Muscle layer of duodenum (tissue), 2 donors: ENCODE data around the gene RELA.

ENCODE experiments used
- H3K27ac ChIP-seq: one replicate; pipeline ENCODE4 v1.7.0; 2013; ENCODE audit warnings: mild to moderate bottlenecking, low read length
- H3K27me3 ChIP-seq: one replicate; pipeline ENCODE4 v1.7.0; 2013; ENCODE audit warnings: low read depth, mild to moderate bottlenecking, control low read depth, low read length
- H3K36me3 ChIP-seq, 2 donors: one replicate each; pipeline ENCODE4 v1.7.0; 2013; ENCODE audit warnings: low read length in 2 of 2, control low read depth in 1 of 2, mild to moderate bottlenecking in 1 of 2; ENCODE audit not compliant: insufficient read depth in 2 of 2, control insufficient read depth in 1 of 2
- H3K4me1 ChIP-seq, 2 donors: one replicate each; pipeline ENCODE4 v1.7.0; 2013; ENCODE audit warnings: low read length in 2 of 2, mild to moderate bottlenecking in 2 of 2, control low read depth in 1 of 2, moderate library complexity in 1 of 2; ENCODE audit not compliant: insufficient read depth in 2 of 2, control insufficient read depth in 1 of 2
- H3K4me3 ChIP-seq, 2 donors: one replicate each; pipeline ENCODE4 v1.7.0; 2013; ENCODE audit warnings: low read length in 2 of 2, low read depth in 1 of 2, mild to moderate bottlenecking in 1 of 2
- H3K9me3 ChIP-seq, 2 donors: one replicate each; pipeline ENCODE4 v1.7.0; 2013; ENCODE audit warnings: low read length in 2 of 2, control low read depth in 1 of 2, mild to moderate bottlenecking in 1 of 2; ENCODE audit not compliant: control insufficient read depth in 1 of 2
- donor health status: healthy.

Gene RELA

GRCh38 chr11:65615950-65616574 is 46.7 kb downstream of the RELA start:
- H3K9me3 ChIP-seq = no peaks in the 10 kb centered on the region
- H3K4me3 ChIP-seq = peak overlapping the region; percentile 76 to 86
- peak overlapping the region; percentile 39 for H3K27ac ChIP-seq
- no peaks in the 10 kb centered on the region for H3K27me3 ChIP-seq
- H3K4me1 ChIP-seq = peaks cover 6 to 42% of the 10 kb centered on the region in 2 donors
- peaks cover 8 to 40% of the 10 kb centered on the region in 2 donors for H3K36me3 ChIP-seq

- Histone ChIP-seq H3K4me1 (peaks cover 11 to 49% of the 10 kb centered on the region in 2 donors), H3K9me3 (no peaks in the 10 kb centered on the region), H3K27me3 (no peaks in the 10 kb centered on the region), H3K4me3 (peak within 1 kb of the TSS; percentile 77 to 86), H3K27ac (peak within 1 kb of the TSS; percentile 86), H3K36me3 (peaks cover 8 to 38% of the 10 kb centered on the region in 2 donors)
Observed at GRCh38 chr11:65615229-65615949, 47.3 kb downstream of the RELA start, which contains the start of gene PCNX3. Gene PCNX3 (plus strand): TSS chr11:65615776. CDS start chr11:65616312, 536 bp downstream.

- Histone ChIP-seq H3K27ac (peak overlapping the region; percentile 86), H3K27me3 (no peaks in the 10 kb centered on the region), H3K4me1 (peaks cover 12 to 58% of the 10 kb centered on the region in 2 donors), H3K9me3 (no peaks in the 10 kb centered on the region), H3K4me3 (peak overlapping the region; percentile 77 to 85), H3K36me3 (peaks cover 10 to 19% of the 10 kb centered on the region in 2 donors)
Observed at GRCh38 chr11:65613091-65613928, 49.4 kb downstream of the RELA start.

GRCh38 chr11:65612691-65613090 is 50.0 kb downstream of the RELA start:
- Histone ChIP-seq H3K36me3 (peaks cover 5 to 19% of the 10 kb centered on the region in 2 donors), H3K27me3 (no peaks in the 10 kb centered on the region), H3K4me3 (peak overlapping the region; percentile 77 to 85), H3K4me1 (peaks cover 14 to 64% of the 10 kb centered on the region in 2 donors), H3K27ac (peak overlapping the region; percentile 71), H3K9me3 (no peaks in the 10 kb centered on the region)

GRCh38 chr11:65611758-65612603 is 50.7 kb downstream of the RELA start:
- peaks cover 12 to 64% of the 10 kb centered on the region in 2 donors for H3K4me1 ChIP-seq
- H3K36me3 ChIP-seq = peaks cover 5 to 15% of the 10 kb centered on the region in 2 donors

GRCh38 chr11:65611028-65611757 is 51.5 kb downstream of the RELA start:
- Histone ChIP-seq H3K4me3 (peak overlapping the region; percentile 77 to 85), H3K27me3 (no peaks in the 10 kb centered on the region), H3K4me1 (peaks cover 9 to 63% of the 10 kb centered on the region in 2 donors), H3K9me3 (no peaks in the 10 kb centered on the region), H3K27ac (peak overlapping the region; percentile 71), H3K36me3 (peaks cover 5 to 15% of the 10 kb centered on the region in 2 donors)

More at GRCh38 chr11:65611758-65612603, 50.7 kb downstream of the RELA start:
- H3K4me3 ChIP-seq = peak overlapping the region; percentile 77 to 85
- H3K9me3 ChIP-seq = no peaks in the 10 kb centered on the region
- H3K27ac ChIP-seq = peak overlapping the region; percentile 71
- no peaks in the 10 kb centered on the region for H3K27me3 ChIP-seq

- H3K4me3 ChIP-seq = peak overlapping the region; percentile 77 to 85
- H3K9me3 ChIP-seq = no peaks in the 10 kb centered on the region
- H3K27ac ChIP-seq = peak overlapping the region; percentile 71
- H3K4me1 ChIP-seq = peaks cover 9 to 64% of the 10 kb centered on the region in 2 donors
- H3K36me3 ChIP-seq = peaks cover 10 to 23% of the 10 kb centered on the region in 2 donors
- H3K27me3 ChIP-seq = no peaks in the 10 kb centered on the region
Observed at GRCh38 chr11:65610404-65610803, 52.3 kb downstream of the RELA start.

- H3K4me3 ChIP-seq = no peak overlapping the region
- H3K9me3 ChIP-seq = no peaks in the 10 kb centered on the region
- no peaks in the 10 kb centered on the region for H3K27me3 ChIP-seq
- H3K36me3 ChIP-seq = peaks cover 17 to 30% of the 10 kb centered on the region in 2 donors
- H3K4me1 ChIP-seq = peaks cover 9 to 64% of the 10 kb centered on the region in 2 donors
- H3K27ac ChIP-seq = peak overlapping the region; percentile 71
Observed at GRCh38 chr11:65609665-65610064, 53.1 kb downstream of the RELA start.

GRCh38 chr11:65609229-65609628 is 53.5 kb downstream of the RELA start:
- H3K9me3 ChIP-seq = no peaks in the 10 kb centered on the region
- no peak overlapping the region for H3K4me3 ChIP-seq
- H3K36me3 ChIP-seq = peaks cover 22 to 35% of the 10 kb centered on the region in 2 donors
- no peak overlapping the region for H3K27ac ChIP-seq
- H3K27me3 ChIP-seq = no peaks in the 10 kb centered on the region
- H3K4me1 ChIP-seq = peaks cover 9 to 64% of the 10 kb centered on the region in 2 donors
